Amygdala (tissue), 56 donors: Measurements from ENCODE around the gene ING3.

ENCODE experiments used
- DNase-seq, 56 donors: peaks; one replicate each; lab custom pipeline; 2025; lab: John Stamatoyannopoulos, UW

Gene ING3

DNA sequence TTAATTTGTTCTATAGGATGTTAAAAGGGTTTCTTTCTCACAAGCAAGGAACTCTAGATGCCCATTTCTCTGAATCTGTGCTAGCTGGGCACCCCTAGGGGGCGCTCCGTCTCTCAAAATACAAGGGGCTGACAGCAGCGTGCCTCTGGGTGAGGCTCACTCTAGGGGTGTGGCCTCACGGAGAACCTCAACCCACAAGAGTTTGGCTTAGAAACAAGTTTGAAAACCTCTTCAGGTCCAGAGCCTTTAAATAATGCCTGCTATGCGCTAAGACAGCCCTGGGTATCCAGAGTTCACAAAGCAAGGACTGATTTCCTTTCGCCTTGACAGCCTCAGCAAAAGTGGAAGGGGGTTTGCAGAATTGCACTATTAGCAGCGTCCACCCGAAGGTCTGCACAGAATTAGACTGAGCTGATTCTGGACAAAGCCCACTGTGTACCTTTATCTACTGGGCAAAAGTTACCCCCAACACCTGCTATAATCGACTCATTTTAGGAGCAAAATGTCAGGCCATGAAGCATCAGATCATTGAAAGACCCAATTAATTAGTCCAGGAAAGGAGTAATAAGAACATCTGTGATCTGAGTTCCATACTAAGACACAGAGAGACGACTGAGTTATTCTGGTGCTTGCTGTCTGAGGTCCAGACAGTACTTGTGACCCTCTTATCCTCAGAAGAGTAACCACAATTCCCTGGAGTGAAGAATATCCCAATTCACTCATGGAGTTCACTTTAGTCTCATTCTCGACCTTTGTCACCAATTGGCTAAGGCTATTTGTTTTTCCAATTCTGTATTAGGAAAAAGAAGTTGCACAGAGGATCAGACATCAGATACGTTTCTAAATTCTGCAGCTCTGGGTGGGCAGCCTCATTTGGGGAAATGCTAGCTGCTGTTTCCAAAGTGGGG lies 37.4 kb downstream of the ING3 start:
- DNase-seq, result peak; percentile 10 to 86 (median 54)

DNA sequence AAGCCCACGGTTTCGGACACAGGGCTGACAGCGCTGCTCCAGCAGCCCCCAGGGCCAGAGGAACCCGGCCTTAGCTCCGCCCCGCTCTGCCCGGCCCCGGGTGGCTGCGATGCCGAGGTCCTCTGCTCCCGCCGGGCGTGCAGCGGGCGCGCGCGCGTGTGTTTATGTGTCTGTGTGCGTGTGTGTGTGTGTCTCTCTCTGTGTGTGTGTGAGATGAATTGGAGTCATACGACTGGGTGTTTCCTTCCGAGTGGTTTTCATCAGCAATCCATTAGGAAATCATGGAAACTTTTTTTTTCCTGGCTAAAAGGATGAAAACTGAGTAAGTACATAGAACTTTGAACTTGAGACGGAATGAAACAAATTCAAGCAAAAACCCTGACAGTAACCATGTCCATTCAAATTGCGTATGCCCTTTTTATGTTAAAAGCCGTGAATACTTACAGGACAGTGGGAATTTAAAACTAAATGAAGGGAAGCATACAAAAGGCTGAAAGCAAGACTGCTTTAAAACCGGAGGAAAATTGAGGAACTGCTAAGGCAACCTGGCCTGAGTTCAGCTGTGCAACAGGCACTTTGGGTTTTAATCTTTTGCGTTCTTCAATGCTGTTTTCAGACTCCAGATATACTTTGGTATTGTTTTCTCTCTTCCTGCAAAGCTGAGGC lies 38.1 kb downstream of the ING3 start, which contains the start of gene CPED1:
TSS of gene CPED1 (plus strand) at position 121 of the 666 bp plus-strand sequence. CDS start 911 bp downstream, outside the sequence.
- peak in 39 of 56 donors; percentile 4 to 64 (median 24) for DNase-seq

DNA sequence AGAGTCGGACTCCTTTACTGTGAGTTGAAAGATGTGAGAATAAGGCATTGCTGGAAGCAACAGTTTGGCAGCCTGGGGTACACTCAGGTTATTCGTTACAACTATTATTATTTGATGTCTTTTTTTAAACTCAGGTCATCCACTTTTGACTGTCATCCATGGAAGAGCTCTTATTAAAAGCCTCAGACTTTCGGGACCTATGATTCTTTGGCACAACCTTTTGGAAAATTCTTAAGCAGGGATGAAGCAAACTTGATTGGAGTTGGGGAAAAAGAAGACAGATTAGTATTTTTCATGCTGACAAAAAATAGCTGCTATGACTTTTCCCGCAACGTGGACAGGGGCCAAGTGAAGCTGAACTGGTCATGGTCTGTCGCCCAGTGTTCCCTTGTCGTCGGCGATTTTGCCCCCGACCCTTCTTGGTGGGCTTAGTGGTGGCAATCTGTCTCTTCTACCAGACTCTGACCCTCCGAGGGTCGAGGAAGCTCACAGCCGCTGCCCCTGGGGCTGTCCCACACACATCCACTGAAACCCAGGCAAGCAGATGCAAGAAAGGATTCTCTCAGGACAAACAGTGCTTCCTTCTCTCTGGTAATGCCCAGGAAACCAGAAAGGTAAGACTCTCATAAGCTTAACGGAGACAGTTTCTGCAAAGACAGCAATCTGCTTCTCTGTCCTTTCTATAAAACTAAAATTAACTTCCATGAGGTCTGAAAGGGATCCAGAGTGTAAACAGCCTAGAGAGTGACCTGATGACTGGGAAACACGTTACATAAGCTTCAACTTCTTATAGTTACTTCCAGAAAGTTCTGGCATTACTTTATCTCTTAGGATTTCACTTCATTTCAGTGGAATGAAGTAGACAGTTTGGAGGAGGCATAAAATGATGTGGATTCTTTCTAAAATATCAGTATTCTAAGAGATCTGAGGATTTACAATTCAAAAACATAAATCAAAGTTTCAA lies 39.0 kb downstream of the ING3 start:
- peak in 1 of 56 donors; percentile 1 for DNase-seq

DNA sequence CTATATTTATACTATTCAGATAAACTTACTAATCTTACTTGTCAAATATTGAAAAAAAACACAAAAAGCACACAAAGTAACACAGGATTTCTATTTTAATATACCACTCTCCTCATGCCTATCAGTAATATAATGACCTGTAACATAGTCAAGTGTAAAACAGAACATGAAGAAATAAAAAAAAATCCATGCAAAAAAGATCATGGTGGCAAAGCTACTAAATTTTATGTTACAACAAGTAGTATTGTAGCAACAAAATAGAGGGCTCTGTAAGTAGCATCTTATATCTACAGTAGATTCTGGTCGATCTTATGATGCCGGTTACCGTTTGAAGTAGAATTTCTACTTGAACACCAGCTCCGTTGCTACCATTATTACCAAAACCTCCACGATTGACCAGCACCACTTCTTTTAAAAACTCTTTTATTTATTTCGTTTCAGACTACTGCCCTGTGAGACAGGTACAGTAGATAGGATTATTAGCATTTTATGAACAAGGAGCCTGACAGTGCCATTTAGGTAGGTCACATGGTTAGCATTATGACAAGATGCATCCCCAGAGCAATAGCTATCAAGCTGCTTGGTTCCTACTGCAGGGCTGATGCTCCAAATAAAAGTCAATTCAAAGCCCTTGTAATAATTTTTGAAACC lies 40.0 kb downstream of the ING3 start:
- DNase-seq, result no peak

DNA sequence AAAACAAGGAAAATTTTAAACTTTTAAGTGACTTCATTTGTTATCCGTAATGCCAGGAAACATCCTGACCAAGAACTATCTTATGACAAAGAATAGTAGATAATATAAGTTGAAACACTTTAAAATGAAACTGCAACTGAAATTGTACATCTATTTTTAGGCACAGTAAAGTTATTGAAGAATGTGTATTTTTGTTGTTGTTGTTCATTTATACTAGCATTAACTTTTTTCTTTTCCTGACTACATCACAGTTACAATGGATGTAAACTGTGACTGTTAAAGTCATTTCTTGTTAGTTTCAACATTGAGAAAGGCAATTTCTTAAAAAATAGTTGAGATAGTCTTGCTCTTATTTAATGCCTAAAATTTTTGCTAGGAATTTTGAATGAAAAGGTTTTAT lies 40.6 kb downstream of the ING3 start:
- DNase-seq, result no peak

DNA sequence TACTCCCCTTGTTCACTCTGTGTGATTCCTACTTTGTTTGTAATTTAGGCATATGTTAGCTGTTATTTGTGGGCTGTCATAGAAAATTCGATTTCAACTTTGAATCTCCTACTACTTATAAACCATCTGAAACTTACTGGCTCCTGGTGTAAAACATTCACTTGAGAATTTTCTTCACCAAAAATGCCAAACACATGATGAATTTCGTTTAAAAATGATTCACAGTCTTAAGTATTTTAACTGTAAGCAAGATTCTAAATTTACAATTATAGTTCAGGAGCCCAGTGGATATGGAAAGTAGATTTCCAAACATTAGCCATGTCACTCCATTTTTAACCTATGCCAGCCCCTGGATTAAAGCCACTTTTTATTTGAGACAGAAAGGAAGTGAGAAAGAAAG lies 41.0 kb downstream of the ING3 start:
- DNase-seq, result no peak

DNA sequence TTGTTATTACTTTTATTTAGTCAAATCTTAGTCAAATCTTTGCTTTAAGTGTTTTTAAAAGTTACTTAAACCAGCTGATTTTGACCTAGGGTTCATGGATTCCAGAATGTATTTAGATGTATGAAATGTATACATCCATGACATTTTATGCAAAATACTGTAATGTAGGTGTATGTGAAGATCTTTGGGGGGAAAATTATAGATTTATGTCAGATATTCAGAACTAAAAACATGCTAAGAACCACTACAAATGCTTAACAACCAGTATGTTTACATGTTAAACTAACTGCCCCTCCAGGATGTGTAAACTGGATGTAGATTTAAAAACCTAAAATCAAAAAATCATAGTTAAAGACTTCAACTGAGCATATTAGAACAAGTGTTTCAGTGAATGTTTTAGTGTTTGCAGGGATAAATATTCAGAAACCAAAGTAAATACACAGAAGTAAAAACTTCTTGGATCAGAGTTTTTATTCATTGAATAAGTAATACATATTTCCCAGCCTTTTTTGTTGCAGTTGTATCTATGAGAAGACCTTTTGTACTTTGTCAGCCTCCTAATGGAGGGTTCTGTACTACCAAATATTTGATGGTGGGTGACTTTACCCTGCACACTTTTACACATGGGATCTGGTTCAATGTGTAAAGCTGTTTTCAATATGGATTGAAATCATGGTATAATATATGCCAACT lies 41.8 kb downstream of the ING3 start:
- no peak for DNase-seq

DNA sequence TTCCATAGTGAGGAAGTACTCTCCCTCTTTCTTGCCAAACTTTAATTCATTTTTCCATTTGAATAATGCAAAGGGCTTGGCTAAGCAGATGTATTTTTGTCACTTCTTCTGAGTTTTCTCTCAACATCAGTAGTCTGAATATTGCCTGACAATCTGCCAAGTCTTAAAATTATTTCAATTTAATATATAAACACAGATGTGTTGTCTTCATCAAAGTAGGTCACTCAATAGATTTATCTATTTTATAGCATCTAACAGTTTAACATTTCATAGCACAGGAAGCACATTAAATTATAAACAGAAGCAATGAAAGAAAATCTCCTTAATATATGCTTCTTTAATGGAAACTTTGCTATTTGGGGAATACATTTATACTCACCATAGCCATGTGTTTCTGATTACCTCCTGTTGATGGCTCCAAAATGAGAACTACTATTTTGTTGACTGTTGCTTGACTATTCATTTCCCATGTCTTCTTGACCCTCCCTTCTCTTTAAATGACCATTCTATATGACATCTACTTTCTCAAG lies 42.5 kb downstream of the ING3 start:
- DNase-seq, result no peak

DNA sequence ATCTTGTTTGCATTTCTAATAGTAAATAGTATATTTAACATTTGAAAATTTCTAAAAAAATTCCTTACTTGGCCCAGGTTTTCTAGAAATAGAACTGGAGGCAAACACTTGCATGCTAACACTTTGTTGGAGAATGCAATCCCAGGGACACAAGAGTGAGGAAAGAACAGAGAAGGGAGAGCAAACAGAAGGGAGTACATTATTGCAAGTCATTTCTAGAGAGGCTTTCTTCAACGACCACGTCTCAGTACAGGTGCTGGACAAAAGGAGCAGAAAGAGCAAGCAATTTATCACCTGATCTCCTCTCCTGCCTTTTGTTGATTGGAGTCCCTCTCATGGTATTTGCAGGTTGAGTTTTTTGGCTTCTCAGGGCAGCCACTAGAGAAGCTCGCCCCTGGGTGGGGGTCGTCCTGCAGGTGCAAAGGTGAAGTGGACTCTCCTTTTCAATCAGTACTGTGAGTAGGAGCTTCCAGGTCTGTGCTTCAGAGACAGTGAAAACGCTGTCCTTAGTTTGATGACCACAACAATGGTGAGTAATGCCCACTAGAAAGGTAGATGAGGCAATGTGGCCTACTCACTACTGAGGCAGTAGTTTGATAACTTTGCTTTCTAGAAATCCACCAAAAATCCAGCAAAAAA lies 43.1 kb downstream of the ING3 start:
- no peak for DNase-seq

DNA sequence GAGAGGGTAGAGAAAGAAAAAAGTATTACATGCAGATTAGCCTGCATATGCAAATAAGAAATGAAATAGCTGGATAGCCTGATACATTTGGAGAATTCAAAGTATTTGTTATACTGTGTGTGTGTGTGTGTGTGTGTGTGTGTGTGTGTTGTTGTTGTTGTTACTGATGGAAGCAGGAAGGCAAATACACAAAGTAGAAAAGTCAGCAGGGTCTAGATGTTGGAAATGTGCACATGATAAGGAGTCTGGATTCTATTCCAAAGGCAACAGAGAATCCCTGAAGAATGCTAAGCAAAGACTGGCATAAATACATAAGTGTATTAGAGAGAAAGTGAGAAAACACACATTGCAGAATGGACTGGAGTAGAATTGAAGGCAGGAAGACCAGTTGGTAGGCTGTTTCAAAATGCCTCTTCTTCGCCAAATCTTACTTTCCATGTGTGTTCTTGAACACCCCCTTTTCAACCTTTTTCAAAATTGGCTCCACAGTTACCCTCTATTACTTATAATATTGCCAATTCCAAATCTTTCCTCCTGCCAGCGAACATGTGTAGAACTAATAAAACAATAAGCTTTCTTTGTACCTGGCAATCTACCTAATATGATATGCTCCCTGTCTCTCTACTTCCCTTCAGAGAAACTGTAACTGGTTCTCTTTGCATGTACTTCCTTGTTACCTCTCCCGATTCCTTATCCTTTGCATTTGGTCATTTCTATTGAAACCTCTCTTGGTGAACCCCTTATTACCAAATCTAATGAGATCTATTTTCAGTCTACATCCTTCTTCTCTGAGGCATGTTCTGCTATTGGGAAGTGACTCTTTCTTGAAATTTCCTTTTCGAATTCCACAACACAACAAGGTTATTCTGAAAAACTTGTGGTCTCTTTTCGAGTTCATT lies 44.2 kb downstream of the ING3 start:
- DNase-seq, result no peak

DNA sequence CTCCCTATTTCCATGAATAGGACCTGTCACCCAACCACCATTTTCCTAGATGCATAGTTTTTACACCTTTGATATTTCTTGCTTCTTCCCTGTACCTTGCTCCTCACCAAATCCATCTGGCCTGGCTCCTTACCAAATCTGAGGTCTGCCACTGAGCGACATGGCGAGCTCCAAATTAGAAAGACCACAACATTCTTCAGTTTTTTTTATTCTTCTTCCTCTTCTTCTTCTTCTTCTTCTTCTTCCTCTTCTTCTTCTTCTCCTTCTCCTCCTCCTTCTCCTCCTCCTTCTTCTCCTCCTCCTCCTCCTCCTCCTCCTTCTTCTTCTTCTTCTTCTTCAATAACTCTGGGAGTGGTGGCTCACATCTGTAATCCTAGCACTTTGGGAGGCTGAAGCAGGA lies 45.1 kb downstream of the ING3 start:
- no peak for DNase-seq

DNA sequence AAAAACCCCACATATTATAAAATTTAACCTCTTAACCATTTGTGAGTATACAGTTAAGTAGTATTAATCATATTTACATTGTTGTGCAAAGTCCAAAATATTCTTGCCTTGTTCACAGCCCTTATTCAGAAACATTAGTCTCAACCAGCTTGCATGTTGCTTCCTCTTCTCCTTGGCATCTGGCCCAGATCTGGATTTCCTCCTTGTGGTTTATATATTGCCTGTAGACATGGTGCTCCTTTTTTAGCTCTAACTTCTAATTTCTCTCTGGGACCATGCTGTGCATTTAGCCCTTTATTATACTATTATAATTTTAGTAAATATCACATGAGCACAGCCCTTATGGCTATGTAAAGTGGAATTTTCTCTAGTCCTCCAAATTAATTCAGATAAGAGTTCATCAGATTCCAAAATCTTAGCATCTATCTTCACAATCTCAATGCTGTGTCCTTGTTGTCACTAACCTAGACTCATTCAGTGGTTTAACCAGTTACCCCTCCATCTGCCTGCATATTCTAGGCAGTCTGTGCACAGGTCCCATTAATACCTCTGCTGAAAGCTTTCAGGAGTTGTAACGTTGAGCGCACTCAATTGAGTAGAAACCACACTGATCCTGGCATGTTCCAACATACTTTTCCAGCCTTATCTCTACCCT lies 45.9 kb downstream of the ING3 start:
- peak in 21 of 56 donors; percentile 2 to 78 (median 25) for DNase-seq

DNA sequence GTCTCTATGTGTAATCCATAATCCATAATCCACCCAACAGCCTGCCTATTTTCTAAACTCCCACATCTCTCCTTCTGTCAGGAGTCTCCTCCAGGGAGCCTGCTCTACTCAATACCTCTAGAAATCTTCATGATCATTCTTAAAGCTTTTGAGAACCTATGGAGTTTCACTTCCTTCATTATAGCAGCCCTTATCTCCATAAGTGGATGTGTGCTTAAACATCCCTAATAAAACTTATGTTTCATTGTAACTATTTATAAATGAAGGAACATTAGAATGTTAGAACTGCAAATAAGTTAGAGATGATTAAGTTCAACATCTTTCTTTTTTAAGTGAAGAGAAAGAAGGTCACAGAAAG lies 46.4 kb downstream of the ING3 start:
- no peak for DNase-seq

DNA sequence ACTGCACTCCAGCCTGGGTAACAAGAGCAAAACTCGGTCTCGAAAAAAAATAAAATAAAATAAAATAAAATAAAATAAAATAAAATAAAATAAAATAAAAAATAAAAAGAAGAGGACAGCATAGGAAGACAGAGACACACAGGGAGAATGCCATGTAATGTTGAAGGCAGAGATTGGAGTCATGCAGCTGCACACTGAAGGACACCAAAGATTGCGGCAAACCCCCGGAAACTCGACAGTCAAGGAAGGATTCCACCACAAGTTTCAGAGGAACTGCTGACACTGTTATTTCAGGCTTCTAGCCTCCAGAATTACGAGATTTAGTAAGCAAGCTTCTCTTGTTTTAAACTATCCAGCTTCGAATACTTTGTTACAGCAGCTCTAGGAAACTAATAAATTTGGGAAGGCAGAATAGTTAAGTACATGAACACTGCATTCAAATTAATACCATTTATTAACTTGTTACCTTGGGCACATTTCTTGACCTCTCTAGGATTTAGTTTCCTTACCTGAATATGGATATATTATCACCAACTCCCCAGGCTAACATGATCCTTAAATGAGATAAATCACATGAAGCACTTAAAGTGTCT lies 47.4 kb downstream of the ING3 start:
- peak in 5 of 56 donors; percentile 4 to 32 (median 10) for DNase-seq

DNA sequence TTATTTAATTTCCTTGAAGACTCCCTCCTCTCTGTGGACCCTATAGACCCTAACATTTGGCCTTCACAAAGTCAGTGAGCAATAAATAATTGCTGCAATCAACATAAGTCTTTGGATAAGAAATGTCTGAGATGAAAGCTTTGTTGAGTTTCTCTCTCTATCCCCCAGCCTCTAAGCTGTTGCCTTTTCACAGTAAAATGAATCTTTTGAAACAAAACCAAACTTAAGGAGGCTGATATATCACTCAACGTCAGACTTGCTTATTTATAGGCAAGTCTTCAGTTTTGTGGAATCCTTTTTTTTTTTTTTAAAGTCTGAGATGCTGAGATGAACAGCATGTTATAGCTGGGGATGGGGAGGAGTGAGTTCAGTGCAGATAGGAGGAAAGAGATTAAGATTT lies 47.9 kb downstream of the ING3 start:
- DNase-seq, result no peak

DNA sequence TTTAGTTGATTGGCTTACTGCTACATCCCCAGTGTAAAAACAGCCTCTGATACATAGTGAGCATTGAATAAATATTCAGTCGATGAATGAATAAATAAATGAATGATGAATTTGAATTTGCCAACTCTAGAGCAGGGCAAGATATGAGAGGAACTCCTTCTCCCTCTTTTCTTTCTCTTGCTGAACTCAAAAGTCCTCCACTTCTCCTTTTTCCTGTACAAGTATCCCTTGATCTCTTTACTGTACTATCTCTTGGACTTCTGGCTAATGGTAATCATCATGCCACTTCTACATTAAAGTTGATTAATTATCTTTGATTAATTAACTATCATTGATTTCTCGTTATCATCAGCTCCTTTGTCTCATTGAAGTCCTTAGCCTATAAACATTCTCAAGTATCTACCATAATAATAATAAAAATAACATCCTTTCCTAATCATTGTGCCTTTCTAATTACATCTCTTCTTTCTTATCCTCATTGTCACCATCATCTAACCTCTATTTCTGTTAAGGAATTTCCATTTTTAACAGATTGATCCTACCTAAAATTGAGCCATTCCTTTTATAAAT lies 48.5 kb downstream of the ING3 start:
- DNase-seq, result no peak
